Lower lobe of right lung (tissue), 2 donors: ENCODE measurements around the gene ARL13B. TPM values are rescaled to one million over a fixed set of nuclear protein-coding genes. Genes with fewer than 3 reads are reported as not detected.

Experiments used
- ATAC-seq, 2 donors: fragments of 200-7000 bp; cut with Tn5 transposase; one replicate each; pipeline ENCODE4 v1.9.1; 2020 to 2022; ENCODE audit warnings: mild to moderate bottlenecking in 2 of 2, moderate library complexity in 2 of 2
- DNase-seq: peaks from one replicate; pipeline ENCODE4 v3.0.0-alpha.2; 2020
- H3K27ac ChIP-seq: fragments of 200-600 bp; one replicate; pipeline ENCODE4 v1.8.0; 2022
- H3K27me3 ChIP-seq: fragments of 200-600 bp; one replicate; pipeline ENCODE4 v1.8.0; 2022; ENCODE audit warnings: low read depth
- H3K36me3 ChIP-seq: fragments of 200-600 bp; one replicate; pipeline ENCODE4 v1.8.0; 2022; ENCODE audit warnings: mild to moderate bottlenecking
- H3K4me1 ChIP-seq: fragments of 200-600 bp; one replicate; pipeline ENCODE4 v1.8.0; 2022
- H3K4me3 ChIP-seq: fragments of 200-600 bp; one replicate; pipeline ENCODE4 v1.8.0; 2022; ENCODE audit warnings: mild to moderate bottlenecking
- H3K9me3 ChIP-seq: fragments of 200-600 bp; one replicate; pipeline ENCODE4 v1.8.0; 2022
- CTCF ChIP-seq: fragments of 200-600 bp; IDR thresholded peaks from one replicate; pipeline ENCODE4 v1.8.0; 2022; ENCODE audit warnings: antibody characterized with exemption, mild to moderate bottlenecking
- intact Hi-C: fragments of 100-400 bp; cut with DNase I; formaldehyde crosslinking; loops from one replicate; pipeline ENCODE4 v1.11.0; 2022
- total RNA-seq: library from RNA; stranded (reverse); fragmentation: NEBNext Ultra II Directional; extraction: Animal tissue kit (Norgen Biotek cat#: 25700); gene quantifications from one replicate; pipeline ENCODE4 v1.2.1, GENCODE V29; 2021
- donor health status: DM: no; HTN: yes; CAD: no; lungs with severe emphysema.

Gene ARL13B
- total RNA-seq, 1 donor from 2014 or later = 21.1 TPM

GRCh38 chr3:94001827-94002495 lies 22.0 kb downstream of the ARL13B start:
- peak; percentile 83 to 90 for ATAC-seq
- H3K36me3 ChIP-seq = peaks cover 5% of the 10 kb centered on the region
- DNase-seq = no peak
- peak overlapping the region; percentile 59 for H3K27ac ChIP-seq
- no peaks in the 10 kb centered on the region for H3K27me3 ChIP-seq
- H3K4me1 ChIP-seq = peaks cover 8% of the 10 kb centered on the region
- H3K9me3 ChIP-seq = no peaks in the 10 kb centered on the region
- TF ChIP-seq CTCF = no peak
- no peak overlapping the region for H3K4me3 ChIP-seq
- intact Hi-C loops = no loop called here

GRCh38 chr3:94004301-94004910 lies 24.5 kb downstream of the ARL13B start:
- ATAC-seq (peak; percentile 69 to 80), DNase-seq (no peak)
- TF ChIP-seq CTCF = peak; percentile 78
- Histone ChIP-seq H3K27me3 (no peaks in the 10 kb centered on the region), H3K36me3 (no peaks in the 10 kb centered on the region), H3K4me3 (peak overlapping the region; percentile 31), H3K27ac (peak overlapping the region; percentile 0), H3K9me3 (no peaks in the 10 kb centered on the region), H3K4me1 (peaks cover 8% of the 10 kb centered on the region)
- intact Hi-C loops = no loop called here

- Histone ChIP-seq H3K27me3 (no peaks in the 10 kb centered on the region), H3K36me3 (no peaks in the 10 kb centered on the region), H3K27ac (no peak overlapping the region), H3K4me3 (no peak overlapping the region), H3K9me3 (no peaks in the 10 kb centered on the region), H3K4me1 (peaks cover 8% of the 10 kb centered on the region)
- intact Hi-C loops = no loop called here
- no peak for DNase-seq
- ATAC-seq = no peak
- no peak for TF ChIP-seq CTCF
Observed at GRCh38 chr3:94008253-94008652, 28.3 kb downstream of the ARL13B start.

GRCh38 chr3:94009608-94010007 lies 29.7 kb downstream of the ARL13B start:
- DNase-seq (no peak), ATAC-seq (no peak)
- intact Hi-C loops = no loop called here
- Histone ChIP-seq H3K36me3 (no peaks in the 10 kb centered on the region), H3K9me3 (no peaks in the 10 kb centered on the region), H3K4me1 (peaks cover 8% of the 10 kb centered on the region), H3K27ac (no peak overlapping the region), H3K4me3 (no peak overlapping the region), H3K27me3 (no peaks in the 10 kb centered on the region)
- no peak for TF ChIP-seq CTCF

GRCh38 chr3:94011233-94011711 lies 31.3 kb downstream of the ARL13B start:
- no peak overlapping the region for H3K4me3 ChIP-seq
- no peaks in the 10 kb centered on the region for H3K4me1 ChIP-seq
- no peaks in the 10 kb centered on the region for H3K27me3 ChIP-seq
- intact Hi-C loops = no loop called here
- no peaks in the 10 kb centered on the region for H3K9me3 ChIP-seq
- no peak overlapping the region for H3K27ac ChIP-seq
- ATAC-seq (peak; percentile 30 to 32), DNase-seq (no peak)
- no peaks in the 10 kb centered on the region for H3K36me3 ChIP-seq
- TF ChIP-seq CTCF = no peak
